Activated CD4-positive, CD25-positive, alpha-beta regulatory T cell (primary cell): ENCODE measurements around the gene SLC5A2.
A peak's percentile ranks its signal among the peaks of the same experiment; 100 is the strongest.
"Not testable (repeated sequence)": the region's sequence is repeated elsewhere in the genome, so short reads cannot be mapped to it uniquely, and the experiment has no call there.

Experiments
- DNase-seq, 4 experiments: peaks; one replicate each; lab custom pipeline; 2025; lab: John Stamatoyannopoulos, UW

Gene SLC5A2

DNA sequence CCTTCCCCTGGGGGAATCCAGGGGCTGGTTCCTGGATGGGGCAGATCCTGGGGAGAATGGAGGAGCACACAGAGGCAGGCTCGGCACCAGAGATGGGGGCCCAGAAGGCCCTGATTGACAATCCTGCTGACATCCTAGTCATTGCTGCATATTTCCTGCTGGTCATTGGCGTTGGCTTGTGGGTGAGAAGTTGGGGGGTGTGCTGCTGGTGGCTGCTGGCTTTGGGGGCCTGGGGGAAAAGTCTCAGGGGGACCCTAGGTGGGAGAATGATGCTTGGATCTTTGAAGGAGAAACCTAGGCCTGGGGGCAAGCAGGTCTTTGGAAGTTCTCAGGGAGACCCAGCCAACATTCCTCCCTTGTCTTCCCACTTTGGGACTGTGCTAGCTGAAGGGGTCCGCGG lies at the start of gene SLC5A2:
Gene SLC5A2, plus strand, starts transcription at position 43 of the 400 bp plus-strand sequence. Its CDS starts 14 bp downstream, at position 57.
- no peak for DNase-seq

DNA sequence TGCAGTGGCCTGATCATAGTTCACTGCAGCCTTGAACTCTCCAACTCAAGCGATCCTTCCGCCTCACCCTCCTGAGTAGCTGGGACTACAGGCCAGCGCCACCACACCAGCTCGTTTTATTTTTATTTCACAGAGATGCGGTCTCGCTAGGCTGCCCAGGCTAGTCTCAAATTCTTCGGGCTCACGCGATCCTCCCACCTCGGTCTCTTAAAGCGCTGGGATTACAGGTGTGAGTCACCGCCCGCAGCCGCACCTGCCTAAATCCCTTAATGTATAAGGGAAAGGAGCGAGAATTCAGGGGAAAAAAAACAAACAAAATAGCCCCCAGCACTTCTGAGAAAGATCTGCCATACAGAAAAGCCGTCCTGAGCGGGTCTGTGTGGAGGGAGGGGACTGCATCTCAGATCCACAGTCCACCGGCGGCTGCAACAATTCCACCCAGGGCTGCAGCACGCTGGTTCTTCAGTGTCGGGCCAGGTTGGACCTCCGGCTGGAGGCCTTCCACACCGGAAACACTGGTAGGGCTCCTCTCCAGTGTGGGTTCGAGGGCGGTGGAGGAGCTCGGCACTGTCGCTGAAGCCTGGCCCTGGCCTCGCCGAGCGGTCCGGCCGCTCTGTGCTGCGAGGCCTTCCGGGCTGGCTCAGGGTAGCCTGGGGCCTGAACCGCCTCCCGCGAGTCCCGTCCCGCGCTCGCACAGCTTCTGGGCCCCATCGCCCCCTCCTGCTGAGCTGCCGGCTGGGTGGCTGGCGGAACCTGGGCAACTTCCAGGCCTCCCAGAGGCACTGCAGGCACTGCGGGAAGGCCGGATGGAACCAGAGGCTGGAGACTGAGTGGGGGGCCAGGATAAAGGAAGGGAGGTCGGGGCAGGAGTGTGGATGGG lies 47.3 kb upstream of the SLC5A2 start:
- no peak for DNase-seq

- DNase-seq, result no peak
Measured at GRCh38 chr16:31436221-31437045, 46.5 kb upstream of the SLC5A2 start.

GRCh38 chr16:31438414-31438813 lies 44.5 kb upstream of the SLC5A2 start:
- no peak for DNase-seq

- DNase-seq, result not testable (repeated sequence)
Measured at GRCh38 chr16:31439023-31439422, 43.9 kb upstream of the SLC5A2 start.

DNA sequence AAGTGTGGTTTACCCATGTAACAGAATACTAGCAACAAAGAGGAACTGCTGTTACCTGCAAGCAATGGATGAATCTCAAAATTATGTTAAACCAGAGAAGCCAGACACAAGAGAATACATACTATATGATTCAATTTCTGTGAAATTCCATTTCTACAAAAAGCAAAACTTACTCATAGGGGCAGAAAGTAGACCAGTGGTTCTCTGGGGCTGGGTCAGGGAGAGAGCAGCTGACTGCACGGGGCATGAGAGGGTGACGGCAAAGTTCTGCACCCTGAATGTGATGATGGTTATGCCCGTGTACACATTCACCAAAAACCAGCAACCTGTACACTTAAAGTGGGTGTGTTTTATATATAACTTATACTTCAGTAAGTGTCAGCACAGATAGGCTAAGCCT lies 43.4 kb upstream of the SLC5A2 start:
- no peak for DNase-seq

DNA sequence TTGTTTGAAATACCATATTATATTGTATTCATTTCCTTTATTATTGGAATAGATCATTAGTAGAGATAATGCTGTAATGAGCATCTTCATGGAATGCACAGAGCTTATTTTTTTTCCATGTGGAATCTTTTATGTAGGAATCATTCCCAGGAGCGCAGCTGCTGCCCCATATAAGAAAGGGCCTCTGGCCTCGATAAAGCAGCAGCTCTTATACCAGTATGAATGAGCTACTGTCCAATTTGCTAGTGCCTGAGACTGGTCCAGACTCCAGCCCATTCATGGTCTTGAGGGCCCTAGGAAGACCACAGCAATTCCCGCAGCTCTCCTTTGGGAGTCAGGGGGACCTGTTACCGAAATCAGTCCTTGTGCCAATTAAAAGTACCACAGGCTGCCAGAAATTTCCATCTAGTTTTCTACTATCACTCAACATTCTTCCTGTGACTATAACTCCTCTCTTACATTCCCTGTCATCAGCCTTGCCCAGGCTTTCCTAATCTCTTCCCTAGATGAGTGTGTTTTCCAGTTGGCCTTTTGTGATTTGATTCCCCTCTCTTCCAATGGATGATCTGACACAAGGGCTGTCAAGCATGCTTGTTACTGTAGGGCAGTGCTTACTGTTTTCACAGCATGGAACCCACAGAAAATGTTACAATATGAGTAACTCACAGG lies 42.3 kb upstream of the SLC5A2 start:
- no peak for DNase-seq

DNA sequence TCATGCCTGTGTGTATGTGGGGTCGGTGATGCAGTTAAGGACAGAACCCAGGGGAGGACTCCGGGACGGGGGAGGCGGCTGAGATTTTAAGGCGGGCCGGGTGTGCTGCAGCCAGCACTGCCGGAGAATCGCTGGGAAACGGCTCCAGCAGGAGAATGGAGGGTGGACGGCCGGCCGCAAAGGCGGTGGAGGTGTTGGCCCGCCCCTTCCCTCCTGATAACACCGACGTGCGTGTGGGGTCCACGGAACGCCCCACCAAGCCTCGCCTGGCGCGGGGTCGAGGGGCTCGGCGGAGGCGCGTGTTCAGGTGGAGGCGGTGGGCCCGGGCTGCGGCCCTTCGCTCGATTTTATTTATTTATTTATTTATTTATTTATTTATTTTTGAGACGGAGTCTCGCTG lies 41.0 kb upstream of the SLC5A2 start:
- DNase-seq, result no peak

DNA sequence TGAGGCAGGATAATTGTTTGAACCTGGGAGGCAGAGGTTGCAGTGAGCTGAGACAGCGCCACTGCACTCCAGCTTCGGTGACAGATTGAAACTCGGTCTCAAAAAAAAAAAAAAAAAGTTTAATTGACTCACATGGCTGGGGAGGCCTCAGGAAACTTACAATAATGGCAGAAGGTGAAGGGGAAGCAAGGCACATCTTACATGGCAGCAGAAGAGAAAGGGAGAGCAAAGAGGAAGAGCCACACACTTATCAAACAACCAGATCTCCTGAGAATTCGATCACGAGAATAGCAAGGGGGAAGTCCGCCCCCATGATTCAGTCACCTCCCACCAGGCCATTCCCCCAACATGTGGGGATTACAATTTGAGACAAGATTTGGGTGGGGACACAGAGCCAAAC lies 37.0 kb upstream of the SLC5A2 start:
- DNase-seq, result not testable (repeated sequence)

DNA sequence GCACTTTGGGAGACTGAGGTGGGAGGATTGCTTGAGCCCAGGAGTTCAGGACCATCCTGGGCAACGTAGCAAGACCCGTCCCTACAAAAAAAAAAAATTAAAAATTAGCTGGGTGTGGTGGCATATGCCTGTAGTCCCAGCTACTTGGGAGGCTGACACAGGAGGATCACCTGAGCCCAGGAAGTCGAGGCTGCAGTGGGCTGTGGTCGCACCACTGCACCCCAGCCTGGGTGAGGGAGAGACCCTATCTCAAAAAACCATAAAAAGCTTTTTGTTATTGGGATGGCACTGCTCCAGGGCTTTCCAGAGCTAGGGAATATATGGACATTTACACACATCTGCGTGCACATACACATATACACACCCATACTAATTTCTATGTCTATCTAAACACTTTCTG lies 31.7 kb upstream of the SLC5A2 start:
- DNase-seq, result no peak

GRCh38 chr16:31451681-31452351 lies 31.1 kb upstream of the SLC5A2 start:
- DNase-seq, result no peak

DNA sequence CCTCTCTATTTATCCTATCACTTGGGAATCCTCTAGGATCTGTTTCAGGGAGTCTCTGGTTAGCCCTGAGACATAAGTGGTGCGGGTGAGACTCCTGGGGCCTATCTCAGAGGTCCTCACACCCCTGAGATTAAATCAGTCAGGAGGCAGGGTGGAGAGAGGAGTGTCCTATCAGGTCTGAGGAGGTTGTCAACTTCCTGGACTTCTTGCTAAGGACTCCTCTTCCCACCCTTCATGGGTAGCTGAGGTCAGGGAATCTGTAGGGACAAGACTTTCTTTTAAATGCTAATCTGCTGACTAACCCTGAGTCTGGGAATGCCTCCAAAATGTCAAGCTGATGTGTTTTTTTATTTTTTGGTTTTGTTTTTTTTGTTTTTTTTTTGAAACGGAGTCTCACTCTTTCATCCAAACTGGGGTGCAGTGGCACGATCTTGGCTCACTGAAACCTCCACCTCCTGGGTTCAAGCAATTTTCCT lies 30.3 kb upstream of the SLC5A2 start:
- DNase-seq, result no peak

GRCh38 chr16:31453255-31454204 lies 29.4 kb upstream of the SLC5A2 start:
- no peak for DNase-seq

GRCh38 chr16:31455601-31456314 lies 27.2 kb upstream of the SLC5A2 start:
- no peak for DNase-seq

GRCh38 chr16:31456988-31457360 lies 25.9 kb upstream of the SLC5A2 start:
- no peak for DNase-seq

DNA sequence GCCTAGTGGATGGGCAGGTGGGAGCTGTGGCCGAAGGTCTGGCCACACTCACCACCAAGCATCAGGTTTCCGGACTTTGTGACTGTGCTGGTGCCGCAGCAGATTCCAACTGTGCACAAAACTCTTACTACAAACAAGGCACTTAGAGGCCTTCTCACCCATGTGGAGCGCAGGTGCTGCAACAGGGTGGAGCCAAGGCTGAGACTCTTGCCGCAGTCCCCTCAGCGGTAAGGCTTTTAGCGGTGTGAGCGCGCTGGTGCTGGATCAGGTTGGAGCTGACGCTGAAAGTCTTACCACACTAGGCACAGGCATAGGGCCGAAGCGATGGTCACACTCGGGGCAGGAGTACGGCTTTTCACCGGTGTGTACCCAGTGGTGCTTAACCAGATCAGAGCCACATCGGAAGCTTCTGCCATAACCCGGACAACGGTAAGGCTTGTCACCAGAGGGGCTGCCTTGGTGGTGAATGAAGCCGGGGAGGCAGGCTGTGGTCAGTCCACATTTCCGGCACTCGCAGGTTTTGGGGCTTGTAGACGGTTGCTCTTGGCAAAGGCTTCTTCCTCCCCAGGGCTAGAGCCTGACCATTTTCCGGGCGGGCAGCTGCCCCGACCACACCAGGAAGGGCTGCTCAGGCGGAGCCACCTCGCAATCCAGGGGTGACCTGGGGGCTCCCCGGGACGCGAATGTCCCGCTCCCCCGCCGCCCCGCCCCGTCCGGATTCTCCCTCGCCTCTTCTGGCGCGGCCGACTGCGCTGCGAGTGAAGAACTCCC lies 24.7 kb upstream of the SLC5A2 start:
- peak in 1 of 4 experiments; percentile 29 for DNase-seq

DNA sequence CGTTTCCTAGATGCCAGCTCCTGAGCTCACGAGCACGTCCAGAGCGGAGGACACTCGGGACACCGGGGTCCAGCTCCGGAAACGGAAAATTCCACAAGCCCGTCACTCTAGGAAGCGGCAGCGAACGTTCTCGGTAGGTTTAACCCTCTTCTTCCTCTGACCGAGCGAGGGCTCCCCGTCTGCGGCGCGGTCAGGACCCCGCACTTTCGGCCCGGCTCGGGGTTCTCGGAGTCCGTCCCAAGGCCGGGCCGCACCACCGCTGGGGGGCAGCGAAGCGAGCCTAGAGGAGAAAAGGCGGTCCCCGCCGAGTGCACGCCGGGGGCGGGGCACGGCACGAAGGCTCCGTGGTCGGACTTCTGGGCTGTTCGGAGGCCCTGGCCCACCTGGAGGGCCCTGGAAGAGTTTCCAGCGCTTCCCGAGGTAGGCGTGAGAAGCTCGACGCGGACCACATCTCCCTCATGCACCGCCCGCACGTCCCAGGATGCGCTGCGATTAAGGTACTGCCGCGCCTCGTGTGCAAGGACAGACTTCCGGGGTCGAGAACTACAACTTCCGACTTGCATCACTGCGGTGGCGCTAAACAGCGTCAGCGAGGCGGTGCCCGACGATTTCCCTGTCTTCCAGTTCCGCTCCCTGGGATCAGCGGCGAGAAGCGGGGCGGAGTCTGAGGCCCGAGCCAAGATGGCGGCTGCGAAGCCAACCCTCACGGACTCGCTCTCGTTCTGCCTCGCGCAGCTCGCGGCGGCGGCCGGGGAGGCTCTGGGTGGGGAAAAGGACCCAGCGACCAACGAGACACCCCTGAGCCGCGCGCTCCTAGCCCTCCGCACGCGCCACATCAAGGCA lies 23.9 kb upstream of the SLC5A2 start, which contains the start of gene ARMC5:
Gene ARMC5, plus strand, starts transcription at position 658 of the 843 bp plus-strand sequence. Its CDS starts 24 bp downstream, at position 682.
- peak; percentile 82 to 95 (median 90) for DNase-seq
